ENCODE results near the gene NRIP2. TPM values are rescaled to one million over a fixed set of nuclear protein-coding genes. Genes with fewer than 3 reads are reported as not detected.
A peak's percentile ranks its signal among the peaks of the same experiment; 100 is the strongest.

Gene NRIP2
- total RNA-seq, 1 donor from 2014 or later: 0.61 TPM

DNA sequence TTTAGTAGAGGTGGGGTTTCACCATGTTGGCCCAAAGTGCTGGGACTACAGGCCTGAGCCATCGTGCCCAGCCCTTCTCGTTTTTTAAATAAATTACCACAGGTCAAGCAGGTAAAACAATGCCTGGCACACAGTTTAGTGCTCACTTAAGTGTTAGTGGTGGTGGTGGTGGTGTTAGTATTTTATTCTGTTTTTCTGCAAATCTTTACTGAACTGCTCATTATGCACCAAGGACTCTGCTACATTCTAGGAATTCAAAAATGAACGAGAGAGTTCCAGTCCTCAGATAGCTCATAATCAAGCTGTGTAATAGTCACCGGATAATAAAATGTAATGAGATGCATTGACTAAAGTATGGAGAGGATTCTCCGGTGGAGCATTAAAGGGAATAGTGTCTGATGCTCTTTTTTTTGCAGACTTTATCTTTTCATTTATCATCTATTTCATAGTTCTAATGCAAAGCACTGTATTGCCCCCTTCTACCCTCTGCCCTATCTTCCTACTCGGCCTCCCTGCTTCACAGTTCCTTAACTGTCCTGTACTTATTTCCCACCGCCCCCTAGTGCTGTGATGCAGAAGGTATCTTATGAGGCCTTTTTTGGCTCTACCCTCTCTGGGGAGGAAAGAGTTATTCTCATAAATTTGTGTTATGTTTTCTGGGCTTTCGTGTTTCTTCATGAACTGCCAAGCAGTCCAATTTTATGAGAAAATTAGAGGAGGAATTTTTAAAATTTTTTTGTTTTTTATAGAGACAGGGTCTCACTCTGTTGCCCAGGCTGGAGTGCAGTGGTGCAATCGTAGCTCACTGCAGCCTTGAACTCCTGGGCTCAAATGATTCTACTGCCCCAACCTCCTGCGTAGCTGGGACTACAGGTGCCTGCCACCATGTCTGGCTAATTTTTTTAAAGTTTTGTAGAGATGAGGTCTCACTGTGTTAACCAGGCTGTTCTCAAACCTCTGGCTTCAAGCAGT, 21.3 kb downstream of the NRIP2 start:
- intact Hi-C loops (cut with DNase I): no loop called here
- no peaks in the 10 kb centered on the region for H3K27me3 ChIP-seq
- TF ChIP-seq CTCF (IDR thresholded peaks at IDR 0.05): peak; percentile 61
- DNase-seq (no peak), ATAC-seq (peak; percentile 47)
- peaks cover 5% of the 10 kb centered on the region for H3K4me1 ChIP-seq
- H3K36me3 ChIP-seq: peaks cover 21% of the 10 kb centered on the region
- H3K9me3 ChIP-seq: no peaks in the 10 kb centered on the region
- peak overlapping the region; percentile 73 for H3K4me3 ChIP-seq
- peak overlapping the region; percentile 96 for H3K27ac ChIP-seq

GRCh38 chr12:2812290-2813213, 22.3 kb downstream of the NRIP2 start, which contains the start of gene ITFG2:
Gene ITFG2, plus strand, starts transcription at chr12:2812668. Its CDS starts 93 bp downstream, at chr12:2812761.
- Histone ChIP-seq H3K4me3 (peak within 1 kb of the TSS; percentile 73), H3K27ac (peak within 1 kb of the TSS; percentile 96), H3K36me3 (peaks cover 12% of the 10 kb centered on the region), H3K4me1 (peaks cover 5% of the 10 kb centered on the region), H3K27me3 (no peaks in the 10 kb centered on the region), H3K9me3 (no peaks in the 10 kb centered on the region)
- ATAC-seq (peak; percentile 98), DNase-seq (peak; percentile 99)
- TF ChIP-seq CTCF (IDR thresholded peaks at IDR 0.05): no peak
- intact Hi-C loops (cut with DNase I): no loop called here

- peak overlapping the region; percentile 73 for H3K4me3 ChIP-seq
- DNase-seq (no peak), ATAC-seq (no peak)
- peaks cover 4% of the 10 kb centered on the region for H3K36me3 ChIP-seq
- TF ChIP-seq CTCF (IDR thresholded peaks at IDR 0.05): no peak
- peaks cover 5% of the 10 kb centered on the region for H3K4me1 ChIP-seq
- no peaks in the 10 kb centered on the region for H3K9me3 ChIP-seq
- intact Hi-C loops (cut with DNase I): no loop called here
- H3K27ac ChIP-seq: peak overlapping the region; percentile 96
- H3K27me3 ChIP-seq: no peaks in the 10 kb centered on the region
These were observed 23.0 kb downstream of the NRIP2 start for GRCh38 chr12:2811801-2812200.

DNA sequence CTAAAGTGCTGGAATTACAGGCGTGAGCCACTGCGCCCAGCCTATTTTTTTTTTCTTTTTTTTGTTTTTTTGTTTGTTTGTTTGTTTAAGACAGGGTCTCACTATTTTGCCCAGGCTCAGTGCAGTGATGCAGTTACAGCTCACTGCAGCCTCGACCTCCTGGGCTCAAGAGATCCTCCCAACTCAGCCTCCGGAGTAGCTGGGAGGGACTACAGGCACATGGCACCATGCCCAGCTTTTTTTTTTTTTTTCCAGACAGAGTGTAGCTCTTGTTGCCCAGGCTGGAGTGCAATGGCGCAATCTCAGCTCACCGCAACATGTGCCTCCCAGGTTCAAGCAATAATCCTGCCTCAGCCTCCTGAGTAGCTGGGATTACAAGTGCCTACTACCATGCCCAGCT, 28.1 kb downstream of the NRIP2 start:
- intact Hi-C loops (cut with DNase I): no loop called here
- Histone ChIP-seq H3K36me3 (peaks cover 34% of the 10 kb centered on the region), H3K4me1 (no peaks in the 10 kb centered on the region), H3K27ac (no peak overlapping the region), H3K4me3 (no peak overlapping the region), H3K9me3 (no peaks in the 10 kb centered on the region), H3K27me3 (no peaks in the 10 kb centered on the region)
- ATAC-seq (no peak), DNase-seq (no peak)
- no peak for TF ChIP-seq CTCF (IDR thresholded peaks at IDR 0.05)

- no peak for ATAC-seq
- Histone ChIP-seq H3K4me3 (no peak overlapping the region), H3K4me1 (no peaks in the 10 kb centered on the region), H3K36me3 (peaks cover 50% of the 10 kb centered on the region), H3K27me3 (no peaks in the 10 kb centered on the region), H3K27ac (no peak overlapping the region), H3K9me3 (no peaks in the 10 kb centered on the region)
- TF ChIP-seq CTCF (IDR thresholded peaks at IDR 0.05): no peak
- DNase-seq: no peak
- intact Hi-C loops (cut with DNase I): no loop called here
These were observed 29.7 kb downstream of the NRIP2 start for GRCh38 chr12:2805143-2805520.
